Stimulated activated CD4-positive, alpha-beta T cell treated with anti-CD3 and anti-CD28 coated beads, Interleukin-1b, Interleukin-23, amount 100 ng/mL, for 1 hour (primary cell): Measurements from ENCODE around the gene CDC14A.
A peak's percentile ranks its signal among the peaks of the same experiment; 100 is the strongest.
"Not testable (repeated sequence)": the region's sequence is repeated elsewhere in the genome, so short reads cannot be mapped to it uniquely, and the experiment has no call there.

Source experiments
- DNase-seq, 2 donors: peaks; one replicate each; pipeline ENCODE4 v3.0.0-alpha.2; 2020; ENCODE audit warnings: low read depth in 2 of 2

Gene CDC14A

DNA sequence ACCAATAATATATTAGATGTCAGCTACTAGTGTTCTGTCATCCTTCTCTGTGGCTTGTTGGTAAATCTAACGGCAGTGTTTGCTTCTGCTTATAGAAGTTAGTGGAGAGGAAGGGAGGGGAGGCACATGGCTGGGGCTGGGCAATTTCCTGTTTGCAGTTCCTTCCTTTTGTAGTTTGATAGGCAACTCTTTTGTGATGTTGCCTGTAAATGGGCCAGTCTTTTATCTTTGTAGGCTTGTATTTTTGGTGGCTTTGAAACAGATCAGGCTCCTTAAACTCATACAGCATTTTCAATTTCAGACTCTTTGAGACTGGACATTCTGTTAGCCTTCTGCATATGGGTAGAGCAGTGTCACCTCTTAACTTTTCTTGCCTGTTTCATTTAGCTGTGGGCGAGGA, 48.1 kb downstream of the CDC14A start:
- peak in 1 of 2 donors; percentile 20 for DNase-seq

DNA sequence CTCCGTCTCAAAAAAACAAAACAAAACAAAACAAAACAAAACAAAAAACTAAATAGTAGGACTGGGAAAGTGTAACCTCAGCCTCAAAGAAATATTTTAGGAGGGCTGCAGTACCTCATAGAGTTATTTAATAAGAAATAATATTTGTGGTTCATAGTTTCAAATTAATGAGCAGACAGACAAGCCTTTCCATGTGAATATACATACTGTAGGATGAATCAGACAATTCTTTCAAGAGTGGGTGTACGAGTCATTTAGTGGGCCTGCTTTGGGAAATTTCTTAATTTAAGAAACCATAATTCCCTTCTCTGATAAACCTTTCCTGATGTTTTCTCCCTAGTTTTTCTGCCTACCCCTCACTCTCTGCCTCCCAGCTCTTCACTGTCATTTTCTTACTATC, 52.5 kb downstream of the CDC14A start:
- DNase-seq, result no peak

DNA sequence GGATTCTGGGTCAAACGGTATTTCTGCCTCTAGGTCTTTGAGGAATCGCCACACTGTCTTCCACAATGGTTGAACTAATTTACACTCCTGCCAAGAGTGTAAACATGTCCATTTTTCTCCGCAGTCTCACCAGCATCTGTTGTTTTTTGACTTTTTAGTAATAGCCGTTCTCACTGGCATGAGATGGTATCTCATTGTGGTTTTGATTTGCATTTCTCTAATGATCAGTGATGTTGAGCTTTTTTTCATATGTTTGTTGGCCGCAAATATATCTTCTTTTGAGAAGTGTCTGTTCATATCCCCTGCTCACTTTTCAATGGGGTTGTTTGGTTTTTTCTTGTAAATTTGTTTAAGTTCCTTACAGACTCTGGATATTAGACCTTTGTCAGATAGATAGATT, 53.6 kb downstream of the CDC14A start:
- DNase-seq, result not testable (repeated sequence)

DNA sequence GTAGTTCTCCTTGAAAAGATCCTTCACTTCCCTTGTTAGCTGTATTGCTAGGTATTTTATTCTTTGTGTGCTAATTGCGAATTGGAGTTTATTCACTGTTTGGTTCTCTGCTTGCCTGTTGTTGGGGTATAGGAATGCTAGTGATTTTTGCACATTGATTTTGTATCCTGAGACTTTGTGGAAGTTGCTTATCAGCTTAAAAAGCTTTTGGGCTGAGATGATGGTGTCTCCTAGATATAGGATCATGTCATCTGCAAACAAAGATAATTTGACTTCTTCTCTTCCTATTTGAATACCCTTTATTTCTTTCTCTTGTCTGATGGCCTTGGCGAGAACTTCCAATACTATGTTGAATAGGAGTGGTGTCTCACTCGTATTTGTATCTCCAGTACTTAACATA, 55.1 kb downstream of the CDC14A start:
- not testable (repeated sequence) for DNase-seq

DNA sequence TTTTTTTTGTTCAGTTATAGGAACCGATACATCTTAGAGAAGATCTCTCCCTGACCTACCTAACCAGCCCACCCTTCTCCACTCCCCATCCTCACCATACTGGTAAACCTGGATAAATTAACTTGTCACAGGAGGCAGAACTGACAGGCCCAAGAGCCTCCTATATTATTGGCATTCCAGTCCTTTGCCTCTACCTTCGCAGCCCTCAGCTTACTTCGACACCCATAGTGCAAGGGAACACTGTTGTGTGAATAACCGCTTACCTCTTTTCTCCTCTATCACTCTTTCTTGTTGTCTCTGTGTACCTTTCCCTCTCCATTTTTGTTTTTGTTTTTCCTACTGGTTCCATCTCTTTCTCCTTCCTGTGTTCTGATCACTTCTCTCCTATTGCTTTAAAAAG, 58.7 kb downstream of the CDC14A start:
- no peak for DNase-seq

DNA sequence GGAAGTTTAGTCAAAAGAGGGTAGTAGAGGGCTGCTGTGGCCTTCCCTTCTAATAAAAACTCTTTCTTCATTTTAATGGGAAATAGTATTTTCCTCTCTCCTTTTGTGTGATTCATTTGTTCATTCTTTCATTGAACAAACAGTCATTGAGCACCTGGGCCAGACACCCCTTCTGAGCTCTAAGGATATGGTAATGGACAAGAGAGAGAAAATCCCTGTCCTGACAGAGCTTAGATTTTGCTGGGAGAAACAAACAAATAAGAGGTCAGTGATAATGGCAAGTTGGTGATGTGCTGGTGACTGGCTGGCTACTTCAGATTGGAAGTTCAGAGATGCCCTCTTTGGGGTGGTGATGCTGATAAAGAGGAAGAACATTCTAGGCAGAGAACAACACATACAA, 59.3 kb downstream of the CDC14A start:
- no peak for DNase-seq

DNA sequence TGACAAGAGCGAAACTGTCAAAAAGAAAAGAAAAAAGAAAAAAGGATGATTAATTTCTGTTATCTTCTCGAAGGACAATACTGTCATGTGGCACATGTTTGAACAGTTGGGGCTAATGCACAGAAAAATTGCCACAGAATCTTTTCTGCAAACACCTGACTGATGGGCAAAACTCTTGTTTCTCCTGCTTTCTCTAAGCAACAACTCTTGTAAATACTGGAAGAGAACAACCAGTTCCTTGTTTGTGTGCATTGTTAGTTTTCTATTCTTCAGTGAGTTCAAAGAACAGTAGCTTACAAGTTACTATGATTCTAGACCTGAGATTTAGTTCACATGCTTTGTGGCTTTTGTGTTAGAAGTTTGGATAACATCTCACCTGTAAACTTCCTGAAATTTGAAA, 60.7 kb downstream of the CDC14A start:
- DNase-seq, result no peak

DNA sequence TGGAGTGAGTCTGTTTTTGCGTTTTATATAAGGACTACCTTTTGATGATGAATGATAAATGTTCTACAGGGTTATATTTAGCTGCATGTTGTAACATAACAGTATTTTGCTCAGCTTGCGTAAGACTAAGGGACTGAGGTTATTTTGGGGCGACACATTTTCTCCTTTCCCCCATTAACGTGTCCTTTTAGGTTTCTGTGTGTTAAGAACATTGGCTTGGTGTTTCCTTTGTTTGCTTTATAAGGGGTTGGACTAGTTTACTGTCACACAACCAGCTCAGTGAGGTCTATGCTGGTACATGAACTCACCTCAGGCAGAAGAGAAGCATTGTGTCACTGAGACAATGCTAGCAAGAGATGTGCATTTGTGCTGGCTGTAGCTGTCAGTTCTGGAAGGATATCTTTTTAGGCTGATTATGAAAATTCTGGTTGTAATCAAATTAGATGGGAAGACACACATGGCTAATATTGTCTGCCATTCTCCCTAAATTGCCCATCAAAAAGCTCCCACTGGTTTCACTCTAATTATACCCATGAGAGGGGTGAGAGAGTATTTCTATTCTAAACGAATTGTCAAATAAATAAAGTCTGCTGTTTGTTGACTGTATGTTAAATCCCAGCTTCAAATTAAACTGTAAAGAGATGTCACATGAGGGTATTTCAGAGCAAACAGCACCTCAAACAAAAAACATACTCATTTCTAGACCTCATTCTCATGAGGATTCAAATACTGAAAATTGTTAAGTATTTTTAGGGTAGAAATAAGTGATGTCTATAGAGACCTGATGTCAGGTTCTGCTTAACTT, 62.6 kb downstream of the CDC14A start:
- DNase-seq, result no peak

DNA sequence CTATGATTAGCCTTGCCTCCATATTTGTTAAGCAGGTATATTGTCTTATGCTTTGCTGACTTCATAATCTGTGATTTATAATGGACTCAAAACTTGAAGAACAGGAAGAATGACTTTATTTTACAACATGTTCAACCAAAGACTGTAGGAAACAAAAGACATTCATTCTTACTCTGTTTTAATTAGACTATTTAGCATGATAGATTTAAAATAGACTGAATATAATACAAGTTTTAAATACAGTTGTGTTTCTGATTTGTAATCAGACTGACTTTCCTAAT, 63.1 kb downstream of the CDC14A start:
- DNase-seq, result no peak

DNA sequence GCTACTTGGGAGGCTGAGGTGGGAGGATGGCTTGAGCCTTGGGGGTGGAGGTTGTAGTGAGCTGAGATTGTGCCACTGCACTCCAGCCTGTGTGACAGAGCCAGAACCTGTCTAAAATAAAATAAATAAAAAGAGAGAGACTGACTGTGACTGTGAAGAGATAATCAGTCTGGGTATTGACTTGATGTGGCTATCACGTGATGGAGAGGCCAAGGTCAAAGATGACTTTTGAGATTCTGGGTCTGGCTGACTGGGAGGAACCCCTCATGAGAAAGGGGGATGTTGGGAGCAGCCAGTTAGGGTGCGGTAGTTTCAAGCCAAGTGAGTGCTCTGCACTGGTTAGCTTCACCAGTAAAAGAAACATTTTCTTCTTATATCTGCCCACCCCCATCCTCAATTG, 66.8 kb downstream of the CDC14A start:
- DNase-seq, result no peak

DNA sequence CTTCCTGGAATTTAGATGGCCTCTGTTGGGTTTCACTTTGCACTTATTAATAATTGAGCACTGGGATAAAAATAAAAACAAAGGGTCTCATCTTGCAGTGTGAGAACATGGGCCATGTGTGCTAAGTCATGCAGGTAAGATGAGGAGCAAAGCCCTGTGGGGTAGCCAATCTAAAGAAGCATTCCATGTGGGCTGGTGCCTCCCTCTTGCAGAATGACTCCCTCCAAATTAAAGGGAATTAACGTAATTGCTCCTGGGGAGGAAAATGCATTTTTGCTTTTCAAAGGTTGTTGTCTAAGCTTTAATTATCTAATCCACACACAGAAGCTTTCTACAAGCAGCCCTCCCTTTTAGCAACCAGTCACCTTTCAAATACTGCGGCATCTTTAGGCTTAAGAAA, 69.8 kb downstream of the CDC14A start:
- DNase-seq, result no peak

DNA sequence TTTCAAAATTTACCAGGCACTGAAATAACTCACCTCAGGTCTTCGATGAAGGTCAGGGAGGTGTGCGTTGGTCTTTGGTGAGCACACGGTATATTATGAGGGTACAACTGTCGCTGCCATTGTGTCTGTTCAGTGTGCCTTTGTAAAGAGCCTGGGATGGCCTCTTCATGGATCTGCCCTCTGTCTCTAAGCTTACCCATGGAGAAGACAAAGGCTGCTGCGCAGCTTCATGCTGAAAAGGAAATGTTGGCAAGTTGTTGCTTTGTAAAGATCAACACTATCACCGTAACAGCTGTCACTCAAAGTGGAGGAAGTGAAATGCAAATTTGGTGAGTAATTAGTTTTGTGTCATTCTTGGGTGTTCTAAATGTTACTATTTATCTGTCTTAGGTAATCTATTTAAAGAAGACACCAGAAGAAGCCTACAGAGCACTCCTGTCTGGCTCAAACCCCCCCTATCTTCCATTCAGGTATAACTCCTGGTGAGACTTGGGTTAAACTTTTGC, 71.6 kb downstream of the CDC14A start:
- DNase-seq, result no peak

DNA sequence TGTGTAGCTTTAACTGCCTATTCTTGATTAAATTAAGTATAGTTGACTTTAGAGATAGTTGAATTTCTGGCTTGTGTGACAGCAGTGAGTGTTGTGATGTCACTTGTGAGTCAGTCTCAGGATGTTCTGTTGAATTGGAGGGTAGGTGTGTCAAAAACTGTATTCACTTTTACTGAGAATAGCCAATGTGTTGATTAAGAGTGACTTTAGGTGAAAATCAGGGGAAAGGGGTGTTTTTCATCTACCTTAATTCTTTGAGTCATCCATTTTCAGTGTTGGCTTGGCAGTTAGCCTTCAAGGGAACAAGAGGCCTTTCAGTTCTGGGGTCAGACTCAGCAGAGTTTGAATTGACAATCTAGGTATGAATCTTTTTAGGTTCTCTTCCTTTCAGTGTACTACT, 75.9 kb downstream of the CDC14A start:
- no peak for DNase-seq

DNA sequence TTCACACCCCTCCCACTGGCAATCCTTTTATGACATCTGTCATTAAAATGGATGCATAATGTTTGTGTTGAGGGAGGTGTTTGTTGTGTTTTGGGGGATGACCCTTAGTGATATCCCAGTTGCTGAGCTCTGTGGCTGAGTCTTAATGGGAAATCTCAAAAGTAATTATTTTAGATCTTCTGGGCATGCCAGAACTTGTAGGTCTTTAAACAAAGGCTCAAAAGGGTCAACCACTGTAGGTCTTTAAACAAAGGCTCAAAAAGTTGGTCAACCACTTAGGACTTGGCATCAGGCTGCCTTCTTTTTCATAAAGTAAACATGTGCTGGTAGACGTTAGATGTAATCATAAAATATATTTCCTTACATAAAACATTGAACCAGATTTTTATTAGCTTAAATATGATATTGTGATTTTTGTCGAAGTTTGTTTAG, 78.0 kb downstream of the CDC14A start:
- DNase-seq, result no peak

DNA sequence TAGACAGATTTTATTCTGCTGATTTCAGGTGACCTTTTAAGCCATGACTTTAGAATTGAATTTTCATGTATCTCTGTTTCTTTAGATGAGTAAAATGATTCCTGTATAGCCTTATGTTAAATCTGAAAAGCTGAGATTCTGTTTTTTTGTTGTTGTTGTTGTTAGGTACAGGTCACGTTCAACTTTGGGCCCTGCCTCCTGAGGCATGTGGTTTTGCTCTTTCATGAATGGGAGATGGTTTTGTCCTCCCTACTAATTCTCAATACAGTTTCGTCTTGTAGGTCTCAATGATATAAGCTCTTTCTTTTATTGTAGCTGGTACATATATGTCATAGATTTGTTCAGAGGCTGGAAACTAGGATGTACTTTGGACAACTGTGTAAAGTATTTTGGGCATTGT, 79.6 kb downstream of the CDC14A start:
- no peak for DNase-seq

DNA sequence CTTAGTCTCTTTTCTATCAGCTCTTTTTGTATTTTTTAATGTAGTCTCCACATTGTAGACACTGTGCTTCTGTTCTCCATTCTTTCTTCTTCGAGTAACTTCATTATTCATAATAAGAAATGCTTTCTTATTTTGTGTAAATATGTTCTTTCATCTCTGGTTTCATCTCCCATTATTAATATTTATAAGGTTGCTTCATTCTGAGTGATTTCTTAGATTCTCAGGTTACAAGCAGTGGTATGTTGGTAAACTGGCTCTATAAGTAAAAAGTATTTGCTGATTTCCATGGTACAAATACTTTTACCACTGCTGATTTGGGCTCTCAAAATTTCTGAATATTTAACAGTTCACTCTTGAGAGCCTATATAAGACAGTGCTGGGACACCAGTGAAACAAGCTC, 81.3 kb downstream of the CDC14A start:
- no peak for DNase-seq

DNA sequence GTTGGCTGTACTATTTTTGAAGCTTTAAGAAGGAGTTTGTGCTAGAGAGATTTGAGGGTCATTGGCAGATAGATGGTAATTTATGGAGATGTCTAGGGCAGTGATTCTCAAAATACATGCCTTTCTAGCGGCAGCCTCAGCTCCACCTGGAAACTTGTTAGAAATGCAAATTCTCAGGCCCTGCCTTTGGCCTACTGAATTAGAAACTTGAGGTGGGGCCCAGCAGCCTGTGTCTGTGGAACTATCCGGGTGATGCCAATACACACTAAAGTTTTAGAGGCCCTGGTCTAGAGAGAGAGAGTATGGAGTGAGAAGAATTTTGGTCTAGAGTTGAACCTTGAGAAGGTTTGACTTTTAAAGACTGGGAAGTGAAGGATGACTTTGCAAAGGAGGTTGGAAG, 82.5 kb downstream of the CDC14A start:
- no peak for DNase-seq

DNA sequence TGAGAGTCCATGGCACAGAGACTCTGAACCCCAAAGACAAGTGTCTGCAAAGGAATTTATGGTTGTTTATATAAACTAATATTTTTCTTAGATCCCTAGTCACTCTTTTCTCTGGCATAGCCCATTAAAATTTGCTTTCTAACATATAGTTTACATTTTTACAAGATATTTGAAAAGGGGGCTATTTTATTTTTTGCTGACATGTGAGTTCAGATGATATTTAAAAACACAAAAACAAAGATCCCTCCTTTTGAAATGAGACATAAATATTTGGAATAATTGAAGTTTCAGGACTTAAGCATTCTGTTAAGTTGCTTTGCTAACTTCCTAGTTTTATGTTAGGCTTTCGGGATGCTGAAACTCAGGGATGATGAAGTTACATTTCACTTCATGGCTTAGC, 86.1 kb downstream of the CDC14A start:
- no peak for DNase-seq

DNA sequence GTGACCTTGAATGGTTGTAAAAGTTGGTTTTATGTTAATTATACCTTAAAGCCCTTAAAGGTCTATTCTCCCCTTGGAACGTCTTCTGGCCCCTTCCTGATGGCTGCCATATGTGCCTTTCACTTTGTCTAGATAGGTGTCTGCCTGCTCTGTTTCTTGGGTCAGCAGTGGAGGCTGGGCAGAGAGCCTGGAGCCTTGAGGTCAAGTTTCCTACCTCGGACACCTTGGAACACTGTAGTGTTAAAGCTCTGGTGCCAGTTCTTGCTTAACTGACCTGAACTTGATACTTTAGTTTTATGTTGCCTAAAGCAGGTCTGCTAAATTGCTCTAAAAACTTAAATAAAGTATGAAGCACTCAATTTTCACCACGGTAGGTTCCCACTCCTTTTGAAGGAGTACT, 86.5 kb downstream of the CDC14A start:
- no peak for DNase-seq

DNA sequence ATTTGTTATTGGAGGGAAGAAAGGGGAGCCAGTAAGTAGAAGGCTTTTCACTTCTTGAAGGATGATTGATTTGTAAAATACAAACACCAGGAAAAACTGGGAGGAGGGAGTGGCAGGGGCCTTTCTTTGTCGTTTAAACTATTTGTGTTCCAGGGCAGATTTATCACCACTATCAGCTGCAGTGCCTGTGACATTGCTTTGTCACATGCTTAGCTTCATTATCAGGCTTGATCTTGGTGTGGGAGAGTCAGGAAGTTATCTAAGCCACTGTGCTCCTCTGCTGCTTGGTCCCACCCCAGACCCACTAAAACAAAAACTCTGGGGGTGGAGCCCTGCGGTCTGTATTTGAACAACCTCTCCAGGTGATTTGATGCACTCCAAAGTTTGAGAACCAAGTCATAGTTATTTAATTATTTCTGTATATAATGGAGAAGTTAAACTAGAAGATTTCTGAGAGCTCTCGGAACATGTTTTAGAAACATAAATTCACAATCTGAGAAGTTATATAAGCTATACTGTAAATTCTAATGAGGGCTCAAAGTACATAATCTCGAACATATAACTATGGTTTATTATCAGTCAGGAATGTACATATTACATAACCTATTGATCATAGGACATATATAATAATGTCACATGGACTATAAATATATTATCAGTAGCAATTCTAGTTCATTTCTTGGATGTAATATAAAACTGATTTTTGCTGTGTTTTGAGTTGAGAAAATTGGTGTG, 87.9 kb downstream of the CDC14A start:
- DNase-seq, result peak; percentile 27 to 36

DNA sequence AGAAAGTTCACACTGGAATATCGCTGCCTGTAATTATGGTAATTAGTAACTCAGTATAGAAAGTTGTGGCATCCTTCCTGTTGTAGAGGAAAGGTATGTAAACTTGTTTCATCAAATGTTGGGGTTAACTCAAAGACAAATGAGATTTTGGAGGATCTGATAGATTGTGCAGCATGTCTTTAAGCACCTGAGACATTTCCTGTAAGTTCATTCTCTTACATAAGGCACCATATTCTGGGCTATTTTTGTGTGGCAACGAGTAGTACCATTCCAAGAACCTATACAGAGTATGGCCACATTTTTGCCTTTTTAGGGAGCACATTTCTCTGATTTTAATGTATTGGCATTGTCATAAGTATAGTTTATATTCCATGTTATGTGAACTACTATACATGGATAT, 88.8 kb downstream of the CDC14A start:
- DNase-seq, result no peak

DNA sequence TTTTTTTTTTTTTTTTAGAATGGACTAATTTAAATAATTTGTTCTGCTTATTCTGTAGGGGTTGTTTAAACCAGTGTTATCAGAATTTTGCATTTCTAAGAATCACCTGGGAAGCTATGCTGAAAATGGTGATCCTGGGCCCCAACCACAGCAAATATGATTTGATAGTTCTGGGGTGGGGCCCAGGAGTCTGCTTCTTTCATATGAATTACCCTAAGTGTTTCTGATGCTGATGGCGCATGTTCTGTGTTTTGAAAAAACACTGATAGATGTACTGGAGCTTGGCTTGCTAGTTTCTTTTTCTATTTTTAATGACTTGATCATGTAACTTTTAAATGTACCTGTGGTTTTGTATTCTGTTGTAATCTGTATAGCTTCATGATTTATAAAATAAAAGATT, 89.3 kb downstream of the CDC14A start:
- DNase-seq, result no peak

DNA sequence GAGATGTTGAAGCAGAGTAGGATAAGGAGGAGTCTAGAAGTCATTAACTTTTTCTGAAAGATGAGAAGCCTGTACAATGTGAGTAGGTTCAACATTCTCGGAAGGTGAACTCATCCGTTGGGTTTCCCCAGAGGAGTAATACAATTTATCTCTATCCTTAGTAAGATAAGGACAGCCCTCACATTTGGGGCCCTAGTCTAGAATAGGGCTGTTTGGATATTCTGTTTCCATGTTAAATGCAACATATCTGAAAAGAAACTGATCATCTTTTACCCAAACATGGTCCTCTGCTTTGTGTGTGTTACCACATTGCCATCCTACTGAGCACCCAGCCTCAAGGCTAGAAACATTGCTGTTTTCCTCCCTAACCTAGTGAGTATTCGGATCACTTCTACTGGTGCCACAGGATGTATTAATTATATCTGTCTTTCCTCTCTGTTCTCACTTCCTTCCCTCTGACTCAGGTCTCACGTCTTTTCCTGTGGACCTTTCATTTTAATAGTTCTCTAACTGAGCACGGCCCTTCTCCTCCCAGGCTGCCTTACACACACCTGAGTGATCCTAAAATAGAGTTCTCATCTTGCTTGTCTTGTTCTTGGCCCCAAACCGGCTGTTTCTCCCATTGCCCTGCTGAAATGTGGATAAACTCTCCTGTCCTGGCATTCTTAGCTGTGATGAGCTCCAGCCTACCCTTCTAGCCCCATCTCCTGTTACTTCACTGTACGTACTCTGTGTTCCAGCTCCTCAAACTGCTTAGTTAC, 91.7 kb downstream of the CDC14A start:
- no peak for DNase-seq
